ENCODE results near the gene ZMYM4.
"Not testable (repeated sequence)": the region's sequence is repeated elsewhere in the genome, so short reads cannot be mapped to it uniquely, and the experiment has no call there.

ZMYM4 gene

GRCh38 chr1:35461966-35462651 is 193.6 kb downstream of the ZMYM4 start:
- Histone ChIP-seq H3K27ac (ENCODE audit: low read depth, low read length) (no peak overlapping the region), H3F3A (ENCODE audit: control insufficient read depth, insufficient read depth) (no peaks in the 10 kb centered on the region), H3K4me3 (ENCODE audit: low read length) (no peak overlapping the region), H3K27me3 (ENCODE audit: control insufficient read depth, low read length) (no peaks in the 10 kb centered on the region), H3K9me3 (ENCODE audit: control insufficient read depth, insufficient read depth, low read length) (peaks cover 5% of the 10 kb centered on the region; the same call in 1 of the 2 replicates), H3K9me2 (replicated peaks; ENCODE audit: control insufficient read depth, low read length) (no peaks in the 10 kb centered on the region), H4K20me1 (ENCODE audit: control insufficient read depth, insufficient read depth, low read depth, low read length) (no peaks in the 10 kb centered on the region), H3K4me1 (ENCODE audit: control insufficient read depth, low read length) (no peaks in the 10 kb centered on the region), H3K79me2 (ENCODE audit: control insufficient read depth, low read length) (no peaks in the 10 kb centered on the region), H3K36me3 (ENCODE audit: control insufficient read depth, low read length) (peaks cover 34% of the 10 kb centered on the region), H3K4me2 (ENCODE audit: low read length) (no peak overlapping the region)
- TF ChIP-seq CTCF (IDR thresholded peaks at IDR 0.05; ENCODE audit: low read depth, low read length, poor library complexity, severe bottlenecking), result no peak
- no peak for TF ChIP-seq EZH2phosphoT487 (IDR thresholded peaks at IDR 0.05; ENCODE audit: borderline replicate concordance, low read length)

GRCh38 chr1:35463232-35463631 is 194.7 kb downstream of the ZMYM4 start:
- Histone ChIP-seq H3K36me3 (ENCODE audit: control insufficient read depth, low read length) (peaks cover 34% of the 10 kb centered on the region), H3K9me3 (ENCODE audit: control insufficient read depth, insufficient read depth, low read length) (peaks cover 5% of the 10 kb centered on the region; the same call in 1 of the 2 replicates), H4K20me1 (ENCODE audit: control insufficient read depth, insufficient read depth, low read depth, low read length) (no peaks in the 10 kb centered on the region), H3K4me3 (ENCODE audit: low read length) (no peak overlapping the region), H3K9me2 (replicated peaks; ENCODE audit: control insufficient read depth, low read length) (no peaks in the 10 kb centered on the region), H3K4me1 (ENCODE audit: control insufficient read depth, low read length) (no peaks in the 10 kb centered on the region), H3K79me2 (ENCODE audit: control insufficient read depth, low read length) (no peaks in the 10 kb centered on the region), H3F3A (ENCODE audit: control insufficient read depth, insufficient read depth) (no peaks in the 10 kb centered on the region), H3K4me2 (ENCODE audit: low read length) (no peak overlapping the region), H3K27ac (ENCODE audit: low read depth, low read length) (no peak overlapping the region), H3K27me3 (ENCODE audit: control insufficient read depth, low read length) (no peaks in the 10 kb centered on the region)
- TF ChIP-seq EZH2phosphoT487 (IDR thresholded peaks at IDR 0.05; ENCODE audit: borderline replicate concordance, low read length), result no peak
- no peak for TF ChIP-seq CTCF (IDR thresholded peaks at IDR 0.05; ENCODE audit: low read depth, low read length, poor library complexity, severe bottlenecking)

GRCh38 chr1:35463749-35464148 is 195.2 kb downstream of the ZMYM4 start:
- H3K9me2 ChIP-seq (replicated peaks; ENCODE audit: control insufficient read depth, low read length); H3K4me2 ChIP-seq (ENCODE audit: low read length); H3K27me3 ChIP-seq (ENCODE audit: control insufficient read depth, low read length); H3K4me1 ChIP-seq (ENCODE audit: control insufficient read depth, low read length); H3K9me3 ChIP-seq (ENCODE audit: control insufficient read depth, insufficient read depth, low read length); H4K20me1 ChIP-seq (ENCODE audit: control insufficient read depth, insufficient read depth, low read depth, low read length); H3K79me2 ChIP-seq (ENCODE audit: control insufficient read depth, low read length); H3F3A ChIP-seq (ENCODE audit: control insufficient read depth, insufficient read depth); H3K4me3 ChIP-seq (ENCODE audit: low read length); H3K27ac ChIP-seq (ENCODE audit: low read depth, low read length): not testable (repeated sequence)
- peaks cover 34% of the 10 kb centered on the region for H3K36me3 ChIP-seq (ENCODE audit: control insufficient read depth, low read length)

- Histone ChIP-seq H3K79me2 (ENCODE audit: control insufficient read depth, low read length) (no peaks in the 10 kb centered on the region), H4K20me1 (ENCODE audit: control insufficient read depth, insufficient read depth, low read depth, low read length) (no peaks in the 10 kb centered on the region), H3K9me3 (ENCODE audit: control insufficient read depth, insufficient read depth, low read length) (peaks cover 5% of the 10 kb centered on the region; the same call in 1 of the 2 replicates), H3K4me2 (ENCODE audit: low read length) (no peak overlapping the region), H3F3A (ENCODE audit: control insufficient read depth, insufficient read depth) (no peaks in the 10 kb centered on the region), H3K9me2 (replicated peaks; ENCODE audit: control insufficient read depth, low read length) (no peaks in the 10 kb centered on the region), H3K4me3 (ENCODE audit: low read length) (no peak overlapping the region), H3K27me3 (ENCODE audit: control insufficient read depth, low read length) (no peaks in the 10 kb centered on the region), H3K36me3 (ENCODE audit: control insufficient read depth, low read length) (peaks cover 37% of the 10 kb centered on the region), H3K27ac (ENCODE audit: low read depth, low read length) (no peak overlapping the region), H3K4me1 (ENCODE audit: control insufficient read depth, low read length) (no peaks in the 10 kb centered on the region)
- no peak for TF ChIP-seq EZH2phosphoT487 (IDR thresholded peaks at IDR 0.05; ENCODE audit: borderline replicate concordance, low read length)
Measured at GRCh38 chr1:35466120-35466519, 197.6 kb downstream of the ZMYM4 start.
